Stimulated activated CD4-positive, alpha-beta T cell treated with anti-CD3 and anti-CD28 coated beads, Interleukin-12 subunit alpha, Interleukin-12 subunit beta, amount 100 ng/mL, for 48 hours (primary cell): Measurements from ENCODE around the gene GSPT1.
A peak's percentile ranks its signal among the peaks of the same experiment; 100 is the strongest.
"Not testable (repeated sequence)": the region's sequence is repeated elsewhere in the genome, so short reads cannot be mapped to it uniquely, and the experiment has no call there.

Experiments used
- DNase-seq, 3 donors: peaks; one replicate each; pipeline ENCODE4 v3.0.0-alpha.2; 2020; ENCODE audit warnings: low read depth in 2 of 3, low spot score in 1 of 3

The GSPT1 gene

DNA sequence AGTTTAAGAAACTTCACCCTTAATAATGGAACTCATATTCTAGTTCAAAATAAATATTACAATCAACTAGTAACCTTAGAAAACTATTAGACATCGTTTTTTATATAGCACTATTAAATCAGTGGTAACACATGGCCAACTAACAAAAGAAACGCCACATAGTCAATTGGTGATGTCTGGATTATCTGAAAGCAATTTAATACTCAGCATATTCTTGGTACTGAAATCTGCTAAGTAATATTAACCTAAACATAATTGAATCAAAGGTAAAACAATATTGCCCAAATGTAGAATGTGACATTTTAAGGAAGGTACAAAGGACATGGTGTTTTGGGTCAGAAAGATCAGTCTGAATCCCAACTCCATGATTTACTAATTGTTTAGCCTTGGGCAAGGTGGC is 53.3 kb downstream of the GSPT1 start:
- DNase-seq, result no peak

DNA sequence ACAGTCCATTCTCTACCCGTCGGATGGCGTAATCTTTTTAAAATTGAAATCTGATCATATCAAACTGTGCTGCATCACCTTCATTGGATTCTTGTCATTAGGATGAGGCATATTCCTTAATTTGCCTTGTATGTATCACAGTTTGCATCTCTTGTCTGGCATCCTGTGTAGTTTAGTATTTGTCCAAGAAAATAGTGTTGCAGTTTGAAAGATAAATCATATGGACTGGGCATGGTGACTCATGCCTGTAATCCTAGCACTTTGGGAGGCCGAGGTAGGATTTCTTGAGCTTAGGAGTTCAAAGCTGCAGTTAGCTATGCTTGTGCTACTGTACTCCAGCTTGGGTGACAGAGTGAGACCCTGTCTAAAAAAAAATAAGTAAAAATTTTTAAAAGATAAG is 58.6 kb downstream of the GSPT1 start:
- no peak for DNase-seq

DNA sequence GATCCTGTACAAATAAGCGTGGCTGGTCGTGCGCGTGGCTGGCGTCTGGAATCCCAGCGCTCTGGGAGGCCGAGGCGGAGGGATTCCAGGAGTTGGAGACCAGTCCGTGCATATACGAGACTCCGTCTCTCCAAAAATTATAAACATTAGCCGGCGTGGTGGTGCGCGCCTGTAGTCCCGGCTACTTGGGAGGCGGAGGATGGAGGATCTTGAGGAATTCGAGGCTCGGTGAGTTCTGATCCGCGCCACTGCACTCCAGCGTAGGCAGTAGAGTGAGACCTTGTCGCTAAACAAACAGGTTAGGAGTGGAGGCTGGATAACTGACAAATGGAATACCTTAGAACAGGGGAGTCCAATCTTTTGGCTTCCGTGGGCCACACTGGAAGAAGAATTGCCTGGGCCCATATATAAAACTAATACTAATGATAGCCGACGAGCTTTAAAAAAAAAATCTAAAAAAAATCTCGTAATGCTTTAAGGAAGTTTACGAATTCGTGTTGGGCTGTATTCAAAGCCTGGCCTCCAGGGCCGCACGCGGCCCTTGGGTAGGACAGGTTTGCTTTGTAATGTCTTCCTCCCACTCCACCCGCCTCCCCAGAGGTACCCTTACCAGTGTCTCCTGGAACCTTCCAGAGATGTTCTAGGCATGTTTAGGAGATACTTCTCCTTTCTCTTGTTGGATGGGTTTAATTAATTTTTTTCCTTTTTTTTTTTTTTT is 63.5 kb downstream of the GSPT1 start:
- no peak for DNase-seq

DNA sequence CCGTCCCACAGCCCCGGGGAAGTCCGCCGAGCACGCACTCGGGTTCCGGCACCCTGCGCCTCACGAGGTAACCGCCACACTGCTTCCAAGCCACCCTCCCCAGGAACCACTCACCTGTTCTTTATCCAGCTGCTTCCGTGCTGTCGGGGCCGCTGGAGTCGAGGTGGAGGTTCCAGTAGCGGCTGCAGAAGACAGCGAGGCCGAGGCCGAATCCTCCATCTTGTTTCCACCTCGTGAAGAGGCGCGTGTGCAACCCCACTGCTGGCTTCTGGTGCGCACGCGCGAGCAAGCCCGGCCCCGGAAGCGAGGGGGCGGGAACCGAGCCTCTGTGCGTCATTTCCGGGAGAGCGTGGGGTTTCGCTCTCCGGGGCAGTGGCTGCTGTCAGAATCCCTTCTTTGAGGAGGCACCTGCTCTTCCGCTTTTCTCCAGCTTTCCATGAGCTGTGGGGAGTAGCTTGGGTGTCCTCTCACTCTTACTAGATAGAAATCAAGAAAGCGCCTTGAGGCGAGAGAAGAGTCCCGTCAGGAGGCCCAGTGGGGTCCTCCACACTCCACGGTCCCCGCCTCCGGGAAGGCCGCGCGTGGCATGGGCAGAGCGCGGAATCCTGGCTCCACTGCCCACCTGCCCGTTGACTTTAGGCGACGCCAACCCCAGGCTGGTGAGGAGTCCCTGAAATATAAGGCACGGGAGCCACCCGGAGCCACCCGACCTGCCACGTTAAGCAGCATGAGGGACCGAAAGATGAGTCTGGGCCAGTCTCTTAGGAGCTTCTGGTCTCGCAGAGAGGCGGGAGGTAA is 64.3 kb downstream of the GSPT1 start, which contains the start of gene RSL1D1:
TSS of gene RSL1D1 (minus strand) at position 249 of the 798 bp plus-strand sequence. CDS start at position 219, 30 bp downstream.
- DNase-seq, result peak; percentile 86 to 94 (median 87)

DNA sequence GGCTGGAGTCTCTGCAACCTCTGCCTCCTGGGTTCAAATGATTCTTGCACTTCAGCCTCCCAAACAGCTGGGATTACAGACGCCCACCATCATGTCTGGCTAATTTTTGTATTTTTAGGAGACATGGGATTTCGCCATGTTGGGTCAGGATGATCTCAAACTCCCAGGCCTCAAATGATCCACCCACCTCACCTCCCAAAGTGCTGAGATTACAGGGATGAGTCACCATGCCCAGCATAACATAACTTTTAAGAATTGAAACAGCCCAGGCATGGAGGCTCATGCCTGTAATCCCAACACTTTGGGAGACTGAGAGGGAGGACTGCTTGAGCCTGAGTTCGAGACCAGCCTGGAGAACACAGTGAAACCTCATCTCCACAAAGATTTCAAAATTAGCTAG is 66.9 kb downstream of the GSPT1 start:
- DNase-seq, result no peak

DNA sequence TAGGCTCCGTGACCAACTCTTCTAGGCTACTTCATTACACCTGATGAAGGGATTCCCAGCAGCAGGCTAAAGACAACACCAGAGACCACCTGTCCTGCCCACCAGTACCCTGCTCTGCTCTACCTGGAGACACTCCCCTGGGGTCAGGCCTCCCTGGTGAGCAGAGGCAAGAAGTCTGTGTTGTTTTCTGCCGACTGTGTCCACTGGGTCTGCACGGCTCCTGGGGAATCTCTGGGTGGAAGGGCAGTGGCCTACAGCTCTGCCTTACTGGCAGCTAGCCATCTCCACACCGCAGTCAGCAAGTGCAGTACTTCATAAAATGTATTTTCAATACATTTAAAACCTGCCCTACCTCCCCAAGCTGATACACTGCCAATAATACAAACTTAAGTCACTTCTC is 71.3 kb downstream of the GSPT1 start:
- DNase-seq, result no peak

GRCh38 chr16:11843861-11844260 is 71.9 kb downstream of the GSPT1 start:
- no peak for DNase-seq

DNA sequence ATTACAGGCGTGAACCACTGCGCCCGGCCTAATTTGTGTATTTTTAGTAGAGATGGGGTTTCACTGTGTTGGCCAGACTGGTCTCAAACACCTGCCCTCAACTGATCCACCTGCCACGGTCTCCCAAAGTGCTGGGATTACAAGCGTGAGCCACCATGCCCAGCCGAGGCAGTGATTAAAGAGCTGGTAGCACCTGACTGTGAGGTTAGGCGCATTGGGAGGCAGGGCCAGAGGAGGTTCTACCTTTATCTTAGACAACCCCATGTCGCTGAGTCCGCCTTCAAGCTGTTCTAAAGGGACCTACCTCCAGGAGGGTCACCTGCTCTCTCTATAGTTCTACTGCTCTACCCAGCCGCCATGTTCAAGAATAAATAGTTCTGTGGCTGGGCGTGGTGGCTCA is 72.5 kb downstream of the GSPT1 start:
- DNase-seq, result no peak

DNA sequence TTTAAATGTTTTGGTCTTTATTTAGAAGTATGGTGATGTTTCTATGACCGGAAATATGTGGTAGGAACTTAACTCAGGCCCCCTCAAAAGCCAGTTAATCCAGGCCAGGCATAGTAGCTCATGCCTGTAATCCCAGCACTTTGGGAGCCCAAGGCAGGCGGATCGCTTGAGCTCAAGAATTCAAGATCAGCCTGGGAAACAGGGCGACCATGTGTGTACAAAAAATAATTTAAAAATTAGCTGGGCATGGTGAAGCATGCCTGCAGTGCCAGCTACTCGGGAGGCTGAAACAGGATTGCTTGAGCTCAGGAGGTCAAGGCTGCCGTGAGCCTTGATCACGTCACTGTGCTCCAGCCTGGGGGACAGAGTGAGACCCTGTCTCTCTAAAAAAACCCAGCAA is 74.7 kb downstream of the GSPT1 start:
- DNase-seq, result no peak

- DNase-seq, result no peak
Measured at GRCh38 chr16:11836650-11837244, 79.0 kb downstream of the GSPT1 start.

DNA sequence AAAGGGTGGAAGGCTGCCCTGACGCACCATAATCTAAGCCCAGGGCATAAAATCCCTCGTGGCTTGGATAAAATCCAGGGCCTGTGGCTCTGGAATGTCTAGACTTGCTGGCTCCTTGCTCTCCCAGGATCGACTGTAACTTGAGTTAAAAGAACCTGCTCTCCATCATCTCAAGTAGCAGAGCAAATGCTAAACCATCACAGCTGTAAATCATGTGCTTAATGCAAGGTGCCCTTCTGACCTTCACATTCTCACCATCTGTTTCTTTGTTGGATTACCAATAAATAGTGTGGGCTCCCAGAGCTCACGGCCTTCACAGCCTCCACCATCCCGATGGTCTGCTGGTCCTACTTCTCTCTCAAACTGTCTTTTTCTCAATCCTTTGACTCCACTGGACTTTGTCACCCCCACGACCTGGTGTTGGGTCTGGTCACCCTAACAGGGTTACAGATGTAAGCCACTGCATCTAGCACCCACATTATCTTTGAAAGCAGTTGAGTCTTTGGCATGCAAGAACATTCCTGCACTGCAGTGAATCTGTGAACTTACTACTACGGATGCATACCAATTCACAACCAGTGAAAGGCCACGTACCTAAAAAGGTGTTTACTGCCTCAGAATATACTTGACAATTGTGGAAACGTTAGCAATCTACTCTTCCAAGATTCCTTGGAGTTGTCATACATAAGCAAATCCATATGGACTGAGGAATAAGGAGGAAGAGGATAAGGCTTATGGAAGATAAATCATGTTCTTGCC is 79.7 kb downstream of the GSPT1 start:
- DNase-seq, result no peak

DNA sequence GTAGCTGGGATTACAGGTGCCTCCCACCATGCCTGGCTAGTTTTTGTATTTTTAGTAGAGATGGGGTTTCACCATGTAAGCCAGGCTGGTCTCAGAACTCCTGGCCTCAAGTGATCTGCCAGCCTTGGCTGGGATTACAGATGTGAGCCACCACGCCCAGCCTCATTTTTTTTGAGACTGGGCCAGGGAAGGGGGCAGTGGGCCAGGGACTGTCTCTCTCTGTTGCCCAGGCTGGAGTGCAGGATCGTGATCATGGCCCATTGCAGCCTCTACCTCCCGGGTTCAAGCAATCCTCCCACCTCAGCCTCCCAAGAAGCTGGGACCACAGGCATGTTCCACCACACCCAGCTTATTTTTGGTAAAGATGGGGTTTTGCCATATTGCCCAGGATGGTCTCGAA is 80.4 kb downstream of the GSPT1 start:
- no peak for DNase-seq

GRCh38 chr16:11833951-11834695 is 81.6 kb downstream of the GSPT1 start:
- no peak for DNase-seq

DNA sequence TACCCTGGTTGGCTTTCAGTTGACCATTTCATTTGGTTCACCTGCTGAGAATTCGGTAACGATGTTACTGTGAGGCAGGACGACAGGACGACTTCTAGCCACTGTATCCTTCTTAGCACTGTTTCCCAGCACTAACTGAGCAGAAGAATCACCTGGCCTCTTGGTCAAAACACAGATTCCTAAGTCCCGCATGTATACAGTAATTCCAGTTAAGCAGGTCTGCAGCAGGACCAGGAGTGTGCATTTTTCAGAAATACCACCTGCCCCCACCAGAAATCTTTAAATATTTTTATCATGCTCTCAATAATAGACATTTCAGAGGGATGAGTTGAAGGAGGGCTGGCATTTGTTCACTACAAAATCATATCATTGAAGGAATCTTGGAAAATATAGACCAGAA is 87.1 kb downstream of the GSPT1 start:
- DNase-seq, result no peak

GRCh38 chr16:11825520-11826165 is 90.1 kb downstream of the GSPT1 start:
- DNase-seq, result not testable (repeated sequence)

DNA sequence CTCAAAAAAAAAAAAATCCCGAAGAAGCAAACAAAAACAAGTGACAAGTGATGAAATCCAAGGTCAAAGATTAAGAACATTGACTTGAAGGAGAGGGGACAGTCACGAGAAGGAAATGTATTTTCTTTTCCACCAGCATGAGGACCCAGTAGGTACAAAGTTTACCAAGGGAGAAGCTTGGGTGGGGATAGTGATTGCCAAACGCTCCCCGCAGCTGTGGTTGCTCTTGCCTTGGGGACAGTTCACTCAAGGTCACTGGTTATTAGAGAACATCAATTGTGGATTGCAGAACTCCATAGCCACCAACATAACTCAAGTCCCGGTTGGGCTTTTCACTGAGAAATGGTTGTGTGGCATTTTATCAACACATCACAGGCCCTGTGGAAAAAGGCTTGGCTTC is 91.4 kb downstream of the GSPT1 start:
- DNase-seq, result no peak

- DNase-seq, result not testable (repeated sequence)
Measured at GRCh38 chr16:11823645-11824044, 92.1 kb downstream of the GSPT1 start.

GRCh38 chr16:11819798-11820197 is 96.0 kb downstream of the GSPT1 start:
- no peak for DNase-seq

DNA sequence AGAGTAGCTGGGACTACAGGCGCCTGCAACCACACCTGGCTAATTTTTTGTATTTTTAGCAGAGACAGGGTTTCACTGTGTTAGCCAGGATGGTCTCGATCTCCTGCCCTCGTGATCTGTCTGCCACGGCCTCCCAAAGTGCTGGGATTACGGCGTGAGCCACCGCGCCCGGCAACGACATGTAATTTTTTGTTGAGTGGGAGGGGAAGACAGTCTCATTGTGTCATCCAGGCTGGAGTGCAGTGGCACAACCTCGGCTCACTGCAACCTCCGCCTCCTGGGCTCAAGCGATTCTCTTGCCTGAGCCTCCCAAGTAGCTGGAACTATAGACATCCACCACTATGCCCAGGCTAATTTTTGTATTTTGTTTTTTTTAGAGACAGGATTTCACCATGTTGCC is 96.8 kb downstream of the GSPT1 start:
- DNase-seq, result not testable (repeated sequence)
